Fibroblast of lung (primary cell): ENCODE measurements around the gene ERFE. TPM values are rescaled to one million over a fixed set of nuclear protein-coding genes. Genes with fewer than 3 reads are reported as not detected.

ENCODE experiments used
- DNase-seq, 2 donors: peaks; one replicate each; pipeline versions ENCODE4 v3.0.0 to v3.0.0-alpha.2; 2010; ENCODE audit warnings: low read depth in 2 of 2
- H2AFZ ChIP-seq: 2 replicates; pipeline ENCODE4 v1.5.1; 2012; ENCODE audit warnings: low read length, control low read depth, inconsistent platforms
- H3K27ac ChIP-seq: 2 replicates; pipeline ENCODE4 v1.5.1; 2011; ENCODE audit warnings: low read length, control low read depth; ENCODE audit not compliant: insufficient read depth
- H3K27me3 ChIP-seq: 2 replicates; pipeline ENCODE4 v1.5.1; 2011; ENCODE audit warnings: mild to moderate bottlenecking, low read length; ENCODE audit not compliant: control insufficient read depth, insufficient read depth
- H3K36me3 ChIP-seq: 2 replicates; pipeline ENCODE4 v1.5.1; 2011; ENCODE audit warnings: low read length; ENCODE audit not compliant: control insufficient read depth, insufficient read depth
- H3K4me1 ChIP-seq: 2 replicates; pipeline ENCODE4 v1.5.1; 2011; ENCODE audit warnings: low read length; ENCODE audit not compliant: control insufficient read depth, insufficient read depth; ENCODE audit errors: extremely low read depth
- H3K4me2 ChIP-seq: 2 replicates; pipeline ENCODE4 v1.5.1; 2011; ENCODE audit warnings: low read length, control low read depth; ENCODE audit not compliant: insufficient read depth; ENCODE audit errors: extremely low read depth
- H3K4me3 ChIP-seq, 4 experiments: fragments of 200-600 bp in 1 of 4; sonication (generic) in 1 of 4; replicated peaks in 1 of 4; 2 replicates each; pipeline ENCODE4 v1.5.1; 2011 to 2016; ENCODE audit warnings: low read length in 4 of 4, low read depth in 3 of 4, mild to moderate bottlenecking in 3 of 4, control low read depth in 2 of 4, inconsistent platforms in 1 of 4, mixed read lengths in 1 of 4; ENCODE audit not compliant: insufficient read depth in 1 of 4; ENCODE audit errors: control extremely low read depth in 1 of 4
- H3K79me2 ChIP-seq: 2 replicates; pipeline ENCODE4 v1.5.1; 2012; ENCODE audit warnings: mild to moderate bottlenecking, low read length, inconsistent platforms; ENCODE audit not compliant: control insufficient read depth, insufficient read depth
- H3K9ac ChIP-seq: 2 replicates; pipeline ENCODE4 v1.5.1; 2011; ENCODE audit warnings: mild to moderate bottlenecking, low read length, control low read depth; ENCODE audit not compliant: insufficient read depth
- H3K9me3 ChIP-seq: 2 replicates; pipeline ENCODE4 v1.5.1; 2012; ENCODE audit warnings: low read depth, low read length; ENCODE audit not compliant: control insufficient read depth, insufficient read depth
- H4K20me1 ChIP-seq: 2 replicates; pipeline ENCODE4 v1.5.1; 2011; ENCODE audit warnings: low read length; ENCODE audit not compliant: control insufficient read depth, insufficient read depth; ENCODE audit errors: extremely low read depth
- EZH2 ChIP-seq: IDR thresholded peaks from 2 replicates; pipeline ENCODE4 v1.5.1; 2012; ENCODE audit warnings: low read length, control low read depth, mild to moderate bottlenecking; ENCODE audit errors: missing control alignments
- polyA plus RNA-seq, 2 donors: library from polyadenylated mRNA; depleted of rRNA in 1 of 2; stranded (reverse) in 1 of 2; unstranded in 1 of 2; fragments of >200 nt; gene quantifications; 2 replicates each; pipeline ENCODE4 v1.2.1, GENCODE V29; 2011 to 2012; ENCODE audit warnings: missing spikeins in 1 of 2
- total RNA-seq: library from RNA; depleted of rRNA; stranded (reverse); fragments of >200 nt; gene quantifications from 2 replicates; pipeline ENCODE4 v1.2.1, GENCODE V29; 2014
- TF ChIP-seq, protein P1 (sequence below), 2 donors: IDR thresholded peaks in 1 of 2; conservative IDR thresholded peaks in 1 of 2; 1 replicate in 1 of 2; 2 replicates in 1 of 2; pipeline ENCODE4 v1.5.1; 2011 to 2012; ENCODE audit warnings: low read length in 2 of 2, control low read depth in 1 of 2, inconsistent platforms in 1 of 2, low read depth in 1 of 2, mild to moderate bottlenecking in 1 of 2

ERFE gene
- total and polyA plus RNA-seq, 2 donors (not counting 1 experiment from before 2014, with no cell fraction given), result 1.5 to 8.3 TPM

- Histone ChIP-seq H3K4me2 (no peak overlapping the region), H4K20me1 (no peaks in the 10 kb centered on the region), H3K9me3 (no peaks in the 10 kb centered on the region), H2AFZ (no peak overlapping the region), H3K27ac (no peak overlapping the region), H3K4me3 (no peak overlapping the region), H3K4me1 (peaks cover 13% of the 10 kb centered on the region), H3K79me2 (no peaks in the 10 kb centered on the region), H3K27me3 (no peaks in the 10 kb centered on the region), H3K36me3 (no peaks in the 10 kb centered on the region), H3K9ac (no peak overlapping the region)
- TF ChIP-seq, protein P1, sequence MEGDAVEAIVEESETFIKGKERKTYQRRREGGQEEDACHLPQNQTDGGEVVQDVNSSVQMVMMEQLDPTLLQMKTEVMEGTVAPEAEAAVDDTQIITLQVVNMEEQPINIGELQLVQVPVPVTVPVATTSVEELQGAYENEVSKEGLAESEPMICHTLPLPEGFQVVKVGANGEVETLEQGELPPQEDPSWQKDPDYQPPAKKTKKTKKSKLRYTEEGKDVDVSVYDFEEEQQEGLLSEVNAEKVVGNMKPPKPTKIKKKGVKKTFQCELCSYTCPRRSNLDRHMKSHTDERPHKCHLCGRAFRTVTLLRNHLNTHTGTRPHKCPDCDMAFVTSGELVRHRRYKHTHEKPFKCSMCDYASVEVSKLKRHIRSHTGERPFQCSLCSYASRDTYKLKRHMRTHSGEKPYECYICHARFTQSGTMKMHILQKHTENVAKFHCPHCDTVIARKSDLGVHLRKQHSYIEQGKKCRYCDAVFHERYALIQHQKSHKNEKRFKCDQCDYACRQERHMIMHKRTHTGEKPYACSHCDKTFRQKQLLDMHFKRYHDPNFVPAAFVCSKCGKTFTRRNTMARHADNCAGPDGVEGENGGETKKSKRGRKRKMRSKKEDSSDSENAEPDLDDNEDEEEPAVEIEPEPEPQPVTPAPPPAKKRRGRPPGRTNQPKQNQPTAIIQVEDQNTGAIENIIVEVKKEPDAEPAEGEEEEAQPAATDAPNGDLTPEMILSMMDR (conservative IDR thresholded peaks at IDR 0.05 in 1 of 2, IDR thresholded peaks at IDR 0.05 in 1 of 2; ENCODE audit: low read depth in 1 of 2, low read length in 2 of 2), result no peak
- TF ChIP-seq EZH2, result no peak
- DNase-seq, result peak; percentile 28 to 35
Measured at GRCh38 chr2:238143239-238143951, 15.4 kb upstream of the ERFE start.

DNA sequence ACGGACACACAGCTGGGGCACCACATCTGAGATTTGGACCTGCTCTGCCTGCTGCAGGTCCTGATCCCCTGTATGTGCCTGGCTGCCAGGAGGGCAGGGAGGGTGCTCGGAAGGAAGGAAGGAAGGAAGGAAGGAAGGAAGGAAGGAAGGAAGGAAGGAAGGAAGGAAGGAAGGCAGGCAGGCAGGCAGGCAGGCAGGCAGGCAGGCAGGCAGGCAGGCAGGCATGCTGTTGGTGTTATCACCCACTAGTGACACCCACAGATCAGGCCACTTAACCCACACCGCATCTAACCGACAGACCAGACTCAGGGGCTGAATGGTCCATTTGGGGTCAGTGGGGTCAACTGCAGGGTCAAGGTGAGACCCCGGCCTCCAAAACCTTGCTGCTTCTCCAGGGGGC is 14.5 kb upstream of the ERFE start:
- TF ChIP-seq EZH2, result no peak
- TF ChIP-seq, protein P1 (conservative IDR thresholded peaks at IDR 0.05 in 1 of 2, IDR thresholded peaks at IDR 0.05 in 1 of 2; ENCODE audit: low read depth in 1 of 2, low read length in 2 of 2), result no peak
- H2AFZ ChIP-seq, result no peak overlapping the region
- no peaks in the 10 kb centered on the region for H3K79me2 ChIP-seq
- no peak overlapping the region for H3K27ac ChIP-seq
- H3K9ac ChIP-seq, result no peak overlapping the region
- no peaks in the 10 kb centered on the region for H3K9me3 ChIP-seq
- no peaks in the 10 kb centered on the region for H3K36me3 ChIP-seq
- H4K20me1 ChIP-seq, result no peaks in the 10 kb centered on the region
- no peak for DNase-seq
- peaks cover 12% of the 10 kb centered on the region for H3K4me1 ChIP-seq
- no peak overlapping the region for H3K4me2 ChIP-seq
- H3K27me3 ChIP-seq, result no peaks in the 10 kb centered on the region
- H3K4me3 ChIP-seq, result no peak overlapping the region

DNA sequence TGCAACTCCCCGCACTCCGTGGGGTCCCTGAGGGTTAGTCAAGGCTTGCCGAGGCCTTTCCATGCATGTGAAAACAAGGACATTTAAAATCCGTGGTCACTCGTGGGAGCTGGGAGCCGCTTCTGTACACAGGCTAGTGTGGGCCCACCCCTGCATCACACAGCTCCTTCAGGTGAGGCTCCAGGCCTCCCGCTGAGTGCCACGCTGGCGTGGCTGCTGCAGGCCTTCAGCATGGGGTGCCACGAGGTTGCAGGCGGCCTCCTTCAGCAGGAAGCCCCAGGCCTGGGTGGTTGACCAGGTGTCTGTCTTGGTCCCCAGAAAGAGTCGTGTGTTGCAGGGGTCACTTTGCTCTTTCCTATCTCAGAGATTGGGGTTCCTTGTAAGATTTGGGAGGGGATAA is 13.7 kb upstream of the ERFE start:
- H3K36me3 ChIP-seq, result no peaks in the 10 kb centered on the region
- no peak overlapping the region for H3K27ac ChIP-seq
- H3K4me1 ChIP-seq, result peaks cover 12% of the 10 kb centered on the region
- no peak for DNase-seq
- no peak overlapping the region for H3K4me3 ChIP-seq
- H3K79me2 ChIP-seq, result no peaks in the 10 kb centered on the region
- H3K9ac ChIP-seq, result no peak overlapping the region
- H2AFZ ChIP-seq, result no peak overlapping the region
- no peaks in the 10 kb centered on the region for H3K27me3 ChIP-seq
- H3K9me3 ChIP-seq, result no peaks in the 10 kb centered on the region
- TF ChIP-seq, protein P1 (conservative IDR thresholded peaks at IDR 0.05 in 1 of 2, IDR thresholded peaks at IDR 0.05 in 1 of 2; ENCODE audit: low read depth in 1 of 2, low read length in 2 of 2), result no peak
- no peak for TF ChIP-seq EZH2
- H4K20me1 ChIP-seq, result no peaks in the 10 kb centered on the region
- H3K4me2 ChIP-seq, result no peak overlapping the region
